Loucy (cell line): ENCODE measurements around the gene DUSP12.

Experiments
- H2AFZ ChIP-seq: fragments of 200-600 bp; sonication (generic); 2 replicates; pipeline ENCODE4 v1.6.0; 2016; ENCODE audit warnings: antibody characterized with exemption, mild to moderate bottlenecking, low read length, moderate library complexity
- H3F3A ChIP-seq: fragments of 200-600 bp; 2 replicates; pipeline ENCODE4 v1.6.0; 2016; ENCODE audit warnings: antibody characterized with exemption, low read depth, mild to moderate bottlenecking
- H3K27me3 ChIP-seq: fragments of 200-600 bp; sonication (generic); 2 replicates; pipeline ENCODE4 v1.6.1; 2014; ENCODE audit warnings: low read length, mild to moderate bottlenecking; ENCODE audit not compliant: insufficient read depth, poor library complexity, severe bottlenecking
- H3K36me3 ChIP-seq: fragments of 200-600 bp; sonication (generic); 2 replicates; pipeline ENCODE4 v1.6.1; 2016; ENCODE audit warnings: low read length; ENCODE audit not compliant: insufficient read depth
- H3K4me1 ChIP-seq: fragments of 200-600 bp; sonication (generic); 2 replicates; pipeline ENCODE4 v1.5.1; 2014; ENCODE audit warnings: low read length, mild to moderate bottlenecking; ENCODE audit not compliant: insufficient read depth, poor library complexity, severe bottlenecking
- H3K4me2 ChIP-seq: fragments of 200-600 bp; sonication (generic); 2 replicates; pipeline ENCODE4 v1.6.0; 2014; ENCODE audit warnings: antibody characterized with exemption, low read length, low read depth, mild to moderate bottlenecking; ENCODE audit not compliant: poor library complexity, severe bottlenecking
- H3K4me3 ChIP-seq: fragments of 200-600 bp; sonication (generic); 2 replicates; pipeline ENCODE4 v1.5.1; 2014; ENCODE audit warnings: low read length, mild to moderate bottlenecking, mixed read lengths; ENCODE audit not compliant: poor library complexity, severe bottlenecking
- H3K79me2 ChIP-seq: fragments of 200-600 bp; sonication (generic); 2 replicates; pipeline ENCODE4 v1.6.1; 2014; ENCODE audit warnings: low read length; ENCODE audit not compliant: insufficient read depth
- H3K9ac ChIP-seq: fragments of 200-600 bp; sonication (generic); 2 replicates; pipeline ENCODE4 v1.6.0; 2014; ENCODE audit warnings: mild to moderate bottlenecking, low read depth, low read length, moderate library complexity; ENCODE audit not compliant: poor library complexity, severe bottlenecking
- H3K9me2 ChIP-seq: fragments of 200-600 bp; sonication (generic); replicated peaks from 2 replicates; pipeline ENCODE4 v1.6.1; 2016; ENCODE audit warnings: low read depth, low read length, mixed read lengths
- H3K9me3 ChIP-seq: fragments of 200-600 bp; sonication (generic); 2 replicates; pipeline ENCODE4 v1.6.1; 2014; ENCODE audit warnings: mild to moderate bottlenecking, antibody characterized with exemption, low read length, low read depth; ENCODE audit not compliant: insufficient read depth
- H4K20me1 ChIP-seq: fragments of 200-600 bp; sonication (generic); 2 replicates; pipeline ENCODE4 v1.6.0; 2014; ENCODE audit warnings: antibody characterized with exemption, low read length, mild to moderate bottlenecking; ENCODE audit not compliant: insufficient read depth, poor library complexity, severe bottlenecking
- CTCF ChIP-seq: fragments of 200-600 bp; sonication (generic); conservative IDR thresholded peaks from 2 replicates; pipeline ENCODE4 v1.5.1; 2014; ENCODE audit warnings: mild to moderate bottlenecking, antibody characterized with exemption, low read length
- EZH2phosphoT487 ChIP-seq: fragments of 200-600 bp; IDR thresholded peaks from 2 replicates; pipeline ENCODE4 v1.6.1; 2018; ENCODE audit warnings: antibody characterized with exemption, mild to moderate bottlenecking, moderate library complexity, borderline replicate concordance

The DUSP12 gene

GRCh38 chr1:161725908-161726472 lies 23.6 kb upstream of the DUSP12 start:
- Histone ChIP-seq H3K4me1 (peaks cover 16% of the 10 kb centered on the region), H4K20me1 (no peaks in the 10 kb centered on the region), H3K36me3 (no peaks in the 10 kb centered on the region), H3K9ac (peak overlapping the region; percentile 93), H3K4me2 (peak overlapping the region; percentile 93), H3K9me3 (no peaks in the 10 kb centered on the region), H3F3A (0 out of 2 replicates have a peak, but pooled peaks cover 4% of the 10 kb centered on the region), H3K4me3 (peak overlapping the region; percentile 83), H2AFZ (peak overlapping the region; percentile 68), H3K79me2 (no peaks in the 10 kb centered on the region), H3K9me2 (no peaks in the 10 kb centered on the region), H3K27me3 (no peaks in the 10 kb centered on the region)
- TF ChIP-seq CTCF = 0 out of 2 replicates have a peak, but pooled peaks have one; percentile 9
- no peak for TF ChIP-seq EZH2phosphoT487

- no peaks in the 10 kb centered on the region for H3K36me3 ChIP-seq
- H3K27me3 ChIP-seq = no peaks in the 10 kb centered on the region
- H3K4me3 ChIP-seq = peak overlapping the region; percentile 83
- TF ChIP-seq EZH2phosphoT487 = no peak
- no peak for TF ChIP-seq CTCF
- peak overlapping the region; percentile 93 for H3K9ac ChIP-seq
- 0 out of 2 replicates have a peak, but pooled peaks cover 4% of the 10 kb centered on the region for H3F3A ChIP-seq
- no peaks in the 10 kb centered on the region for H3K9me2 ChIP-seq
- H4K20me1 ChIP-seq = no peaks in the 10 kb centered on the region
- no peaks in the 10 kb centered on the region for H3K9me3 ChIP-seq
- peaks cover 16% of the 10 kb centered on the region for H3K4me1 ChIP-seq
- H3K79me2 ChIP-seq = no peaks in the 10 kb centered on the region
- peak overlapping the region; percentile 93 for H3K4me2 ChIP-seq
- H2AFZ ChIP-seq = peak overlapping the region; percentile 68
These were observed 22.9 kb upstream of the DUSP12 start for GRCh38 chr1:161726473-161727255.

GRCh38 chr1:161727256-161727924 lies 22.2 kb upstream of the DUSP12 start:
- Histone ChIP-seq H3F3A (0 out of 2 replicates have a peak, but pooled peaks cover 4% of the 10 kb centered on the region), H3K9me2 (no peaks in the 10 kb centered on the region), H3K36me3 (no peaks in the 10 kb centered on the region), H3K79me2 (no peaks in the 10 kb centered on the region), H3K9me3 (no peaks in the 10 kb centered on the region), H3K4me1 (peaks cover 13% of the 10 kb centered on the region), H3K4me2 (peak overlapping the region; percentile 87), H3K4me3 (peak overlapping the region; percentile 83), H3K27me3 (no peaks in the 10 kb centered on the region), H2AFZ (peak overlapping the region; percentile 68), H3K9ac (peak overlapping the region; percentile 93), H4K20me1 (no peaks in the 10 kb centered on the region)
- no peak for TF ChIP-seq EZH2phosphoT487
